HUES48 (cell line): ENCODE measurements around the gene SCRN1.

Experiments
- H3K27ac ChIP-seq: one replicate; pipeline ENCODE4 v1.7.0; 2013; ENCODE audit warnings: low read depth, low read length, inconsistent platforms
- H3K27me3 ChIP-seq: 2 replicates; pipeline ENCODE4 v1.6.1; 2013; ENCODE audit warnings: mild to moderate bottlenecking, low read length; ENCODE audit not compliant: control insufficient read depth, insufficient read depth
- H3K36me3 ChIP-seq: 2 replicates; pipeline ENCODE4 v1.6.1; 2013; ENCODE audit warnings: low read length; ENCODE audit not compliant: control insufficient read depth, insufficient read depth
- H3K4me1 ChIP-seq: 2 replicates; pipeline ENCODE4 v1.6.1; 2013; ENCODE audit warnings: mild to moderate bottlenecking, low read length; ENCODE audit not compliant: control insufficient read depth, insufficient read depth
- H3K4me3 ChIP-seq: 2 replicates; pipeline ENCODE4 v1.5.1; 2013; ENCODE audit warnings: mild to moderate bottlenecking, low read depth, low read length
- H3K9ac ChIP-seq: 2 replicates; pipeline ENCODE4 v1.6.1; 2013; ENCODE audit warnings: mild to moderate bottlenecking, low read depth, low read length, moderate library complexity
- H3K9me3 ChIP-seq: 2 replicates; pipeline ENCODE4 v1.6.1; 2013; ENCODE audit warnings: low read length; ENCODE audit not compliant: control insufficient read depth, insufficient read depth

Gene SCRN1

DNA sequence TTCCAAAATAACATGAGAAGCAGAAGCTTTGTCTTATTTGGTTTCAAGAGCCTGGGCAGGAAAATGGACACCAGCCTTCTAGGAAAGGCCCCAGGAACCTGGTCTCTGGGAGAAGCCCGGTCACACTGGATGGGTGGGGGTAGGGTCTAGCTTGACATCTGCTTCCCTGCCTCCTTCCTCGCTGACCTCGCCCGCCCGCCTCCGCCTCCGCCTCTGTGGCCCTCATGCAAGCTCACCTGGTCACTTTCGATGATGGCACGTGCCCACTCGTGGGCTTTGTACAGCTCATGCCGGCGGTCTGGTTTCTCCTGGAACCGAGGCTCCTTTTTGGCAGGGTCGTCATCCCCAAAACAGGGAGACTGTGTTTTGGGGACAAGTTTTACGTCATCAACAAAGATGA, 63.4 kb downstream of the SCRN1 start:
- Histone ChIP-seq H3K27me3 (no peaks in the 10 kb centered on the region), H3K9me3 (no peaks in the 10 kb centered on the region), H3K4me1 (no peaks in the 10 kb centered on the region), H3K36me3 (peaks cover 64% of the 10 kb centered on the region), H3K4me3 (no peak overlapping the region), H3K27ac (no peak overlapping the region), H3K9ac (no peak overlapping the region)

DNA sequence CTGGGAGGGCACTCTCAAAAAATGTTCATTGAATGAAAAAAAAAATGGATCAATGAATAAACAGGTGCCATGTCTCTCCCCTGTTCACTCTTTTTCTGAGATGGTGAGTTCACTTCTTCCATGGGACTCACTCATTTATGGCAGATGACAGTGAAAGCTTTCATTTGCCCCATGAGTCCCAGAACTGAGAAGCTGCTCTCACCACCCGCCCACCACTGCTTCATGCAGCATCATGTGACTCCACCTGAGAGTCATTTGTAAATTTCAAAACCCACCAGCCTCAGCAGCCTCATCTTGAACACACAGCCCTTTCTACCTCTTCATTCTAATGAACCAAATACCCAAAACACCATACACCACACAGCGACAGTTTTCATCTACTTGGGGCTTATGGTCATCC, 64.9 kb downstream of the SCRN1 start:
- Histone ChIP-seq H3K9me3 (no peaks in the 10 kb centered on the region), H3K4me3 (no peak overlapping the region), H3K4me1 (no peaks in the 10 kb centered on the region), H3K27ac (no peak overlapping the region), H3K9ac (no peak overlapping the region), H3K36me3 (peaks cover 67% of the 10 kb centered on the region), H3K27me3 (no peaks in the 10 kb centered on the region)

DNA sequence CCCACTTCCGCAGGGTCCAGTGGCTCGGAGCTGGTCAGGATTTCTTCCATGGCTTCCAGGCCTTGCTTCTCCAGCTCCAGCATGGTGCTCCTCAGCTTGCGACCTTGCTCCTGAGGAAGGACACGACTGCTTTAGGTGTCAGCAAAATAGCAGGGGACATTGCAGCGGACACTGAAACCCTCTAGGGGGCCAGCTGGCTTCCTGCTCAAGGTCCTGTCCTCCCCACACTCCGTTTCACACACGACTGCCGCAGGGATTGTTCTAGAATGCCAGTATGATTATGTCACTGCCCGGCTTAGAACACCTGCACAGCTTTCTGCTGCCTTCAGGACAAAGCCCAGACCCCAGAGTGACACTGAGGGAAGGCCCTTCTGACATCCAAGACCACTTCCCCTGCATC, 65.6 kb downstream of the SCRN1 start:
- Histone ChIP-seq H3K9me3 (no peaks in the 10 kb centered on the region), H3K9ac (no peak overlapping the region), H3K4me3 (no peak overlapping the region), H3K27me3 (no peaks in the 10 kb centered on the region), H3K4me1 (no peaks in the 10 kb centered on the region), H3K36me3 (peaks cover 74% of the 10 kb centered on the region), H3K27ac (no peak overlapping the region)

DNA sequence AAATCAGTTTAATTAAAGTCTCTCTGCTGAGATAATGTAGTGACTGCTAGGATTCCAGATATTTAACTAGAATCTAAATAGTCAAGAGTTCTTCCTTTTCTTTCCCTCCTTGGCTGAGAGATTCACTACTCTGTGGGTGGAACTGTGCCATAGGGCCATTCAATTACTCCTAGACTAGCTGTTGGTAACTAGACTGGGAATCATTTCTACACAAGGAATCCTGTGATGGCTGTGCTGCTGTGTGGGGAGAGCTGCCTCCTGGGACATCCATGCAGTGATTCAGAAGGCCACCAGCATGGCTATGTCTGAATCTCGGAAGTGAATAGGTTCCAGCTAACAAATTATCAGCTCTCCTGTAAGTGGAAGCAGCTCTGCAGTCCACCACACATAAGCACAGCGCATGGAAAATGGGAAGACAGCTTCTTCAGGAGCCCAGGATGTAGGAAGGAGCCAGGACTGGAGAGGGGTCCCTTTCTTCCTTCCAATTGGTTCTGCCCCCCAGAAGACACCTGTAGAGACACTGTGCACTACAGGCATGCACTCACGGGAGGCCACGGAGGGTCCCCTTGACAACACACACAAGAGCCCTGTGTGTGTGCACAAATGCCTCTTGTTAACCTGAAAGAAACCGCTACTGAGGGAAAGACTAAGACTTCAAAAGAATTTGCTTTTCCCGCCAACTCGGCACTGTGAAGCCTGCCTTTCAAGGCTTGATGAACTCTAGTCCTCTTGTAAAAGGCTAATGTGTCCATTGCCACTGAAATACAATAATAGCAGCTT, 66.5 kb downstream of the SCRN1 start:
- H3K27me3 ChIP-seq, result no peaks in the 10 kb centered on the region
- H3K27ac ChIP-seq, result no peak overlapping the region
- H3K9ac ChIP-seq, result no peak overlapping the region
- H3K36me3 ChIP-seq, result peaks cover 79% of the 10 kb centered on the region
- no peak overlapping the region for H3K4me3 ChIP-seq
- H3K9me3 ChIP-seq, result no peaks in the 10 kb centered on the region
- no peaks in the 10 kb centered on the region for H3K4me1 ChIP-seq

DNA sequence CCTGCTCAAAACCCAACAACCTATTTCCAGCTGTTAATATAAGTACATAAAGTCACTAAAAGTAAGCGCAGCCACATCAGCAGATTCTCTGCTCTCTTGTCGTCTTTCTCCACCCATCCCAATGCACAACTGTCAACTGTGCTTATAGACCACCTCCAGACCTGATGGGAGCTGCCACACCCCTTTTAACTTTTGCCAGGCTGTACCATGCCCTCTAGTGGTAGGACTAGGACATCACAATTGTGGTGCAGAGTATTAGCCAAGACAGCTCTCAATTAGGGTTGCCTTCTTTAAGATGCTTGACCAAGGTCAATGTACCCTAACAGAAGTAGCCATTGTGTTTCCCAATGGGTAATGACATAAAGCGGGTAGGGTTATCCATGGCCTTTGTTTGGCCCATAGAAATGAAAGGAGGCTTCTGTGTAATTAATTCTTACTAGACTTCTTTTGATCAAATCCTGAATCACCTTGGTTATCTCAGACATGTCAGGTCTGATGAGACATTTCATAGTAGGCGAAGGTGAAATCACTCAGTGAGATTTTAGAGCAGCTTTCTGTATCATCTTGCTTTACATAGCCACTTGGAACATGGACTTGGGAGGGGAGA, 68.1 kb downstream of the SCRN1 start:
- Histone ChIP-seq H3K36me3 (peaks cover 68% of the 10 kb centered on the region), H3K9ac (no peak overlapping the region), H3K27ac (no peak overlapping the region)

DNA sequence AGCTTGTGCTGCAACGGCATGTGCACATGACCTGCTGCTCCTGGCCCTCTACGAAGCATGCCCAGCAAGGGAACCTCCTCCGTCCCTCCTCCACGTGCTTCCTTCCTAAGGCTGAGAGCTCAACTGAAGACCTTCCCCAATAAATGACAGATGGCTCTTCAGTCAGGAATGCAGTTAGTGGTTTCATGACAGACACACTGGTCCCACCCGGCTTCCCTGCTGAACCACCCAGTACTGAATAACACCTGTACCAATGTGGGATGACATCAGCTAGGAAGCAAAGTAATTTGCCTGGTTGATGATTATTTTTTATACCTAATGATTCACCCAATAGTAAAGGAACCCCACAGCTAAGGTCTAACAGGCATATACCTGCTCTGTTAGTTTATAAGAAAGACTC, 69.1 kb downstream of the SCRN1 start:
- Histone ChIP-seq H3K9me3 (no peaks in the 10 kb centered on the region), H3K4me3 (no peak overlapping the region), H3K27me3 (no peaks in the 10 kb centered on the region), H3K36me3 (peaks cover 64% of the 10 kb centered on the region), H3K9ac (no peak overlapping the region), H3K27ac (no peak overlapping the region), H3K4me1 (no peaks in the 10 kb centered on the region)

More for the DNA sequence above, 68.1 kb downstream of the SCRN1 start:
- H3K27me3 ChIP-seq, result no peaks in the 10 kb centered on the region
- no peak overlapping the region for H3K4me3 ChIP-seq
- no peaks in the 10 kb centered on the region for H3K9me3 ChIP-seq
- H3K4me1 ChIP-seq, result no peaks in the 10 kb centered on the region

DNA sequence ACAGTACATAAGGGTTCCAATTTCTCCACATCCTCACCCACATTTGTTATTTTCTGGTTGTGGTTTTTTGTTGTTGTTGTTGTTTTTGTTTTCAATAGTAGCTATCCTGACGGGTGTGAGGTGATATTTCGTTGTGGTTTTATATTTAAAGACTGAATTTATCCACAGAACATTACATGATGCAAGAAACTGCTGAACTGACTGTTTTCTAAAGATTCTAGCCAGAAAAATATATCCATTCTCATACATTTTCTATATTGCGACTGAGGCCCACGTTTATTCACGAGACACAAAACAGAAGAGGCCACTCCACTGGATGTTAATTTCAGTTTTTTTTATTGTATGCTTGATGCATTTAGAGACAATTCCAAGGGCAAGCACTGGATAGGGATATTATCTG, 69.8 kb downstream of the SCRN1 start:
- Histone ChIP-seq H3K9ac (no peak overlapping the region), H3K9me3 (no peaks in the 10 kb centered on the region), H3K27me3 (no peaks in the 10 kb centered on the region), H3K4me3 (no peak overlapping the region), H3K36me3 (peaks cover 60% of the 10 kb centered on the region), H3K4me1 (no peaks in the 10 kb centered on the region), H3K27ac (no peak overlapping the region)

DNA sequence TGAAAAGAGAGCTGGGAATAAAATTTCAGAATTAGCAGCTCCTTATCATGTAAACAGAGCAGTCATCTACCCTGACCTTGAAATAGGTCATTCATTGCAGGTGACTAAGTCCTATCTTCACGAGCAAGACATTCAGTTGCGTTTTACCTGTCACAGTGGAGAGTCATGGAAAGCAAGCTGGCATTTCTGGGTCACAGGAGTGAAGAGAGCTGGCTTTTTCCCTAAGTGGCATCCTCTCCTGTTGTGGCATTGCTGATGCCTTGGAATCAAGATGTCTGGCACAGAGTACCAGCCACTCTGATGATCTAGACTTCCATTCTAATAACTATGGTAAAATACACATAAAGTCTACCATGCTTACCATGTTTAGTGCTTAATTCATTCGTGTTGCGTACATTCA, 70.8 kb downstream of the SCRN1 start:
- Histone ChIP-seq H3K4me1 (no peaks in the 10 kb centered on the region), H3K27me3 (no peaks in the 10 kb centered on the region), H3K9me3 (no peaks in the 10 kb centered on the region), H3K4me3 (no peak overlapping the region), H3K9ac (no peak overlapping the region), H3K36me3 (peaks cover 53% of the 10 kb centered on the region), H3K27ac (no peak overlapping the region)

DNA sequence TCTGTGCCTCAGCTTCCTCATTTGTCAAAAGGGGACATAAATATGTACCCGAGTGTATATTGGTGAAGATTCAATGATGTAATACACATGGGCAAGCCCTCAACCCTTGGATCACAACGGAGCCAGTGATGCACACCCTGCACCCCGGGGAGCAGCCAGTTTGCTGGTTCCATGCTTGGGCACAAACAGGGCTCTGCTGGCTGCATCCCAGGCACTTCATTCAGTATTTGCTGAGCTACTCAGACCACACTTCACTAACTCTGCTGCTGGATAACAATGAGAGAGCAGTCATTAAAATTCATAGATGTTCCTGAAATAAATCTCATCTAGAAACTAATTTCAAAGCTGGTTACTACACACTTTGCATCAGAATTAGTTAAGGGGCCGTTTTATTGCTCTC, 72.0 kb downstream of the SCRN1 start:
- no peak overlapping the region for H3K4me3 ChIP-seq
- no peak overlapping the region for H3K9ac ChIP-seq
- peaks cover 43% of the 10 kb centered on the region for H3K36me3 ChIP-seq
- no peak overlapping the region for H3K27ac ChIP-seq
- H3K27me3 ChIP-seq, result no peaks in the 10 kb centered on the region
- H3K9me3 ChIP-seq, result no peaks in the 10 kb centered on the region
- H3K4me1 ChIP-seq, result no peaks in the 10 kb centered on the region

DNA sequence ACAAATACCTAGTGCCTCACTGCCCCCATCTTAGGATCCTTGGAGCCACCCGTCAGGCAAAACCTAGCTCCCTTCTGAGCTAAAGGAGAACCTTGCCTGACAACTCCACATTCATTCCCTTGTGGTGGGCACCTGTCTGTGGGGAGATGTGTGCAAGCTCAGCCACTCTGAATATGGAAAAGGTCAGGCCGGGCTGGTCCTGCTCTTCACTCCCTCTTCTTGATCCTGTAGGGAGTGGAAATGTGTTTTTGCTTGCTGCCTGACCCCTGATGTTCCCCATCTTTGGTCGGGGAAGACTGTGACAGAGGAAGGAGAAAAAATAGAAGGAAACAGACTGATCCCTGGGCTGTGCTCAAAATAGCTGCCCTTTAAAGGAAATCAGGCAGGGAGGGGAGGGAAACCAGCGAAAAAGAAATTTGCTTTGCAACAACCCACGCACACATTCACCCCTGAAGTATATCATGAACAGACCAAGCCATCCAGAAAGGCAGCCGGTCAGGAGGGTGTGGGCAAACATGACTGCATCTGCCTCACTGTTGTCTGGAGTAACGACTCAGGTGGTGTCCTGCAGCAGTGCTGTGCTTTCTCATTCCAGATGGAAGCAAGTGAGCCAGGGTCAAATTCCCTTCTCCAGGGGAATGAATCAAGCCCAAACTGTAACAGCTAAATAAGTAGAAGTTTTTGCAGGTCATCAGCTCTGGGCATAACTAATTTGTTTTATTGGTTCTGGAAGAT, 74.0 kb downstream of the SCRN1 start:
- no peak overlapping the region for H3K4me3 ChIP-seq
- no peak overlapping the region for H3K9ac ChIP-seq
- H3K9me3 ChIP-seq, result no peaks in the 10 kb centered on the region
- H3K36me3 ChIP-seq, result peaks cover 30% of the 10 kb centered on the region; the same call in 1 of the 2 replicates
- H3K27ac ChIP-seq, result no peak overlapping the region
- no peaks in the 10 kb centered on the region for H3K27me3 ChIP-seq
- no peaks in the 10 kb centered on the region for H3K4me1 ChIP-seq

DNA sequence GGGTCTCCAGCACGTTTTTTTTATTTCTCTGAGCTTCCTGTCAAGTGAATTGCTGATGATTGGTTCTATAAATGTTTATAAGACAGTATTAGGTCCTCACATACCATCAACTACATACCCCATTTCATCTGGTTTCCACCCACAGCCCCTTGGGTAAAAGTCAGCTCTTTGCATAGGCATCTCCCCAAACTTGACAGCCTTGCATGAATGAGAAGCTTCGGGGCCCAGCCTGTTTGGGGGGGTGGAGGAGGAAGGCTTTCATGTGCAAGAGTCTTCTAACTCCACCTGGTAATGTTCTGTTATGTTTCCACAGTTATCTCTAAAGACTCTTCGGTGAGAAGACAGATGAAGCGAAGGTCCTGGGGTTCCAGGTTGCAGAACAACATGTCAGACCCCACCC, 75.4 kb downstream of the SCRN1 start:
- H3K27ac ChIP-seq, result no peak overlapping the region
- no peaks in the 10 kb centered on the region for H3K27me3 ChIP-seq
- no peaks in the 10 kb centered on the region for H3K4me1 ChIP-seq
- H3K36me3 ChIP-seq, result peaks cover 16% of the 10 kb centered on the region; the same call in 1 of the 2 replicates
- H3K9ac ChIP-seq, result no peak overlapping the region
- H3K9me3 ChIP-seq, result no peaks in the 10 kb centered on the region
- H3K4me3 ChIP-seq, result no peak overlapping the region
